H9 (cell line): ENCODE data around the gene RHOA. TPM values are rescaled to one million over a fixed set of nuclear protein-coding genes. Genes with fewer than 3 reads are reported as not detected.

Experiments used
- DNase-seq: peaks from one replicate; pipeline ENCODE4 v3.0.0-alpha.2; 2017
- H2AFZ ChIP-seq: one replicate; pipeline ENCODE4 v1.6.1; 2013; ENCODE audit warnings: mild to moderate bottlenecking, low read length, control low read depth, moderate library complexity
- H2AK5ac ChIP-seq: 2 replicates; pipeline ENCODE4 v1.6.1; 2013; ENCODE audit warnings: low read length, control low read depth, mixed read lengths; ENCODE audit not compliant: insufficient read length
- H2BK120ac ChIP-seq: one replicate; pipeline ENCODE4 v1.6.1; 2013; ENCODE audit warnings: low read depth, mild to moderate bottlenecking, low read length, control low read depth, inconsistent platforms; ENCODE audit not compliant: poor library complexity, severe bottlenecking
- H2BK12ac ChIP-seq: 2 replicates; pipeline ENCODE4 v1.6.1; 2013; ENCODE audit warnings: low read length, control low read depth, mixed read lengths, low read depth; ENCODE audit not compliant: insufficient read length
- H2BK15ac ChIP-seq: 2 replicates; pipeline ENCODE4 v1.6.1; 2013; ENCODE audit warnings: low read depth, low read length, control low read depth
- H2BK20ac ChIP-seq: one replicate; pipeline ENCODE4 v1.6.1; 2013; ENCODE audit warnings: low read depth, mild to moderate bottlenecking, low read length, control low read depth, inconsistent platforms; ENCODE audit not compliant: poor library complexity, severe bottlenecking
- H2BK5ac ChIP-seq: 2 replicates; pipeline ENCODE4 v1.6.1; 2013; ENCODE audit warnings: low read length, control low read depth, mixed read lengths; ENCODE audit not compliant: insufficient read length
- H3K14ac ChIP-seq: 2 replicates; pipeline ENCODE4 v1.6.1; 2013; ENCODE audit warnings: low read length, control low read depth; ENCODE audit not compliant: insufficient read depth
- H3K18ac ChIP-seq: 2 replicates; pipeline ENCODE4 v1.6.1; 2013; ENCODE audit warnings: low read depth, mild to moderate bottlenecking, mixed read lengths, low read length, control low read depth; ENCODE audit not compliant: insufficient read length
- H3K23ac ChIP-seq: 2 replicates; pipeline ENCODE4 v1.6.1; 2013; ENCODE audit warnings: low read length, control low read depth, mixed read lengths, low read depth; ENCODE audit not compliant: insufficient read length
- H3K23me2 ChIP-seq: 2 replicates; pipeline ENCODE4 v1.6.1; 2013; ENCODE audit warnings: low read depth, mild to moderate bottlenecking, mixed read lengths, low read length, control low read depth; ENCODE audit not compliant: insufficient read length, poor library complexity, severe bottlenecking
- H3K27ac ChIP-seq: 2 replicates; pipeline ENCODE4 v1.5.1; 2013; ENCODE audit warnings: low read length, control low read depth, mixed read lengths, low read depth; ENCODE audit not compliant: insufficient read length
- H3K27me3 ChIP-seq: 2 replicates; pipeline ENCODE4 v1.6.1; 2013; ENCODE audit warnings: low read length, control low read depth, inconsistent platforms; ENCODE audit not compliant: insufficient read depth
- H3K4ac ChIP-seq: 2 replicates; pipeline ENCODE4 v1.6.1; 2013; ENCODE audit warnings: low read depth, mild to moderate bottlenecking, control low read depth, inconsistent platforms, low read length, moderate library complexity
- H3K4me1 ChIP-seq: 2 replicates; pipeline ENCODE4 v1.6.1; 2013; ENCODE audit warnings: low read length, control low read depth, inconsistent platforms; ENCODE audit not compliant: insufficient read depth
- H3K4me2 ChIP-seq: 2 replicates; pipeline ENCODE4 v1.6.1; 2013; ENCODE audit warnings: low read length, control low read depth, mixed read lengths; ENCODE audit not compliant: insufficient read length, insufficient read depth
- H3K56ac ChIP-seq: 2 replicates; pipeline ENCODE4 v1.6.1; 2013; ENCODE audit warnings: low read depth, mild to moderate bottlenecking, mixed read lengths, low read length, control low read depth; ENCODE audit not compliant: insufficient read length
- H3K79me1 ChIP-seq: 2 replicates; pipeline ENCODE4 v1.6.1; 2013; ENCODE audit warnings: low read depth, mild to moderate bottlenecking, moderate library complexity, low read length, control low read depth, inconsistent platforms; ENCODE audit not compliant: insufficient read depth, poor library complexity, severe bottlenecking
- H3K79me2 ChIP-seq: 2 replicates; pipeline ENCODE4 v1.6.1; 2013; ENCODE audit warnings: low read length, control low read depth, inconsistent platforms; ENCODE audit not compliant: insufficient read depth
- H3K9ac ChIP-seq: 2 replicates; pipeline ENCODE4 v1.6.1; 2013; ENCODE audit warnings: low read length, control low read depth, mixed read lengths; ENCODE audit not compliant: insufficient read length; ENCODE audit errors: extremely low read depth
- H3K9me3 ChIP-seq: one replicate; pipeline ENCODE4 v1.6.1; 2013; ENCODE audit warnings: low read depth, low read length, inconsistent platforms; ENCODE audit not compliant: control insufficient read depth
- H3T11ph ChIP-seq: one replicate; pipeline ENCODE4 v1.6.1; 2013; ENCODE audit warnings: mild to moderate bottlenecking, low read length, control low read depth, inconsistent platforms
- H4K20me1 ChIP-seq: one replicate; pipeline ENCODE4 v1.6.1; 2013; ENCODE audit not compliant: control insufficient read depth, insufficient read length, insufficient read depth
- H4K5ac ChIP-seq: 2 replicates; pipeline ENCODE4 v1.6.1; 2013; ENCODE audit warnings: low read depth, mild to moderate bottlenecking, mixed read lengths, low read length, control low read depth; ENCODE audit not compliant: insufficient read length
- H4K8ac ChIP-seq: replicated peaks from 2 replicates; pipeline ENCODE4 v1.6.1; 2013; ENCODE audit warnings: low read length, control low read depth, mixed read lengths, low read depth; ENCODE audit not compliant: insufficient read length
- H4K91ac ChIP-seq: 2 replicates; pipeline ENCODE4 v1.6.1; 2013; ENCODE audit warnings: low read depth, mild to moderate bottlenecking, moderate library complexity, mixed read lengths, low read length, control low read depth; ENCODE audit not compliant: insufficient read length
- H3K27ac Mint-ChIP-seq, 3 experiments: 2 replicates in 2 of 3; 3 replicates in 1 of 3; pipeline ENCODE4 v1.8.0; 2020 to 2021; ENCODE audit warnings: mixed read lengths in 3 of 3, mild to moderate bottlenecking in 1 of 3, moderate library complexity in 1 of 3
- H3K27me3 Mint-ChIP-seq: 2 replicates; pipeline ENCODE4 v1.8.0; 2021; ENCODE audit warnings: low read depth, mild to moderate bottlenecking, moderate library complexity, mixed read lengths
- H3K36me3 Mint-ChIP-seq, 3 experiments: 2 replicates in 2 of 3; 3 replicates in 1 of 3; pipeline ENCODE4 v1.8.0; 2020 to 2021; ENCODE audit warnings: low read depth in 3 of 3, mixed read lengths in 3 of 3; ENCODE audit not compliant: insufficient read depth in 1 of 3
- H3K4me1 Mint-ChIP-seq, 2 experiments: 2 replicates each; pipeline ENCODE4 v1.8.0; 2020; ENCODE audit warnings: mixed read lengths in 2 of 2
- H3K4me3 Mint-ChIP-seq, 2 experiments: 2 replicates in 1 of 2; 3 replicates in 1 of 2; pipeline ENCODE4 v1.8.0; 2020 to 2021; ENCODE audit warnings: mild to moderate bottlenecking in 2 of 2, mixed read lengths in 2 of 2, moderate library complexity in 1 of 2
- H3K9me3 Mint-ChIP-seq, 2 experiments: 2 replicates in 1 of 2; 3 replicates in 1 of 2; pipeline ENCODE4 v1.8.0; 2020; ENCODE audit warnings: mild to moderate bottlenecking in 2 of 2, mixed read lengths in 2 of 2, moderate library complexity in 1 of 2
- WGBS: extraction: QIAGEN DNeasy Blood & Tissue Kit; methylation state at CpG from one replicate; pipeline ENCODE4 v1.1.7; 2013; ENCODE audit warnings: missing lambda C conversion rate, low lambda C conversion rate, mixed read lengths; ENCODE audit not compliant: insufficient read length; ENCODE audit errors: extremely low coverage; 5-methylcytosine and 5-hydroxymethylcytosine counted together
- total RNA-seq: library from RNA; stranded (reverse); gene quantifications from 2 replicates; pipeline ENCODE4 v1.2.1, GENCODE V29; 2021
- TF ChIP-seq, protein P1 (sequence below): fragments of 200-600 bp; sonication (generic); conservative IDR thresholded peaks from 3 replicates; pipeline ENCODE4 v1.8.0; 2021; ENCODE audit warnings: antibody characterized with exemption, mild to moderate bottlenecking

Gene RHOA
- total RNA-seq, 1 experiment from 2014 or later, result 403 TPM

DNA sequence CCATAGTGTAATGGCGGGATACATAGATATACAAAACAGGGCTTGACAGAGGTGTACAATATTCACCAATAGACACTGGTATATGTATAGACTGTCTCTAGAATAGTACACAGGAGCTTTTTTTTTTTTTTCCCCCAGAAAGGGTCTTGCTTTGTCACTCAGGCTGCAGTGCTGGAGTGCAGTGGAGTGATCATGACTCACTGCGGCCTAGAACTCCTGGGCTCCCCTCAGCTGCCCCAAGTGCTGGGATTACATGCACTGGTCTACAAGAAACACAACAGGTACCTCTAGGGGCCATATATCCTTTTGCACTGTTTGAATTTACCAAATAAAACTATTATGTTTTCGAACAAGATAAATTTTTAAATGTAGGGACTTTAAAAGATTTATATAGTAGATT, 12.3 kb downstream of the RHOA start:
- Histone ChIP-seq H3K56ac (no peak overlapping the region), H3K4ac (no peak overlapping the region), H2BK120ac (no peak overlapping the region), H3K14ac (no peak overlapping the region), H3K79me2 (peaks cover 50% of the 10 kb centered on the region), H4K91ac (no peak overlapping the region), H2BK20ac (no peak overlapping the region), H3K79me1 (peaks cover 28% of the 10 kb centered on the region), H3T11ph (no peak overlapping the region), H4K20me1 (no peaks in the 10 kb centered on the region), H3K9me3 (no peaks in the 10 kb centered on the region), H2AFZ (no peak overlapping the region), H2BK15ac (no peak overlapping the region), H3K23me2 (no peaks in the 10 kb centered on the region), H3K27ac (no peak overlapping the region), H3K18ac (no peak overlapping the region), H2AK5ac (no peak overlapping the region), H3K23ac (no peak overlapping the region), H3K4me1 (peaks cover 3% of the 10 kb centered on the region; the same call in 1 of the 2 replicates), H3K4me2 (no peak overlapping the region), H4K8ac (no peak overlapping the region), H4K5ac (no peak overlapping the region), H2BK12ac (no peak overlapping the region), H3K27me3 (no peaks in the 10 kb centered on the region), H3K9ac (no peak overlapping the region), H2BK5ac (no peak overlapping the region)
- no peaks in the 10 kb centered on the region; a peak in 1 of 5 replicates for H3K9me3 Mint-ChIP-seq
- WGBS, result no CpG with 5 or more reads among the region's 3 CpGs
- peak overlapping the region in 1 of 3 experiments; percentile 28; a peak in 1 of 7 replicates for H3K27ac Mint-ChIP-seq
- peaks cover 11 to 15% of the 10 kb centered on the region in 2 experiments for H3K4me1 Mint-ChIP-seq
- no peak overlapping the region for H3K4me3 Mint-ChIP-seq
- H3K27me3 Mint-ChIP-seq, result no peaks in the 10 kb centered on the region
- DNase-seq, result no peak
- TF ChIP-seq, protein P1, sequence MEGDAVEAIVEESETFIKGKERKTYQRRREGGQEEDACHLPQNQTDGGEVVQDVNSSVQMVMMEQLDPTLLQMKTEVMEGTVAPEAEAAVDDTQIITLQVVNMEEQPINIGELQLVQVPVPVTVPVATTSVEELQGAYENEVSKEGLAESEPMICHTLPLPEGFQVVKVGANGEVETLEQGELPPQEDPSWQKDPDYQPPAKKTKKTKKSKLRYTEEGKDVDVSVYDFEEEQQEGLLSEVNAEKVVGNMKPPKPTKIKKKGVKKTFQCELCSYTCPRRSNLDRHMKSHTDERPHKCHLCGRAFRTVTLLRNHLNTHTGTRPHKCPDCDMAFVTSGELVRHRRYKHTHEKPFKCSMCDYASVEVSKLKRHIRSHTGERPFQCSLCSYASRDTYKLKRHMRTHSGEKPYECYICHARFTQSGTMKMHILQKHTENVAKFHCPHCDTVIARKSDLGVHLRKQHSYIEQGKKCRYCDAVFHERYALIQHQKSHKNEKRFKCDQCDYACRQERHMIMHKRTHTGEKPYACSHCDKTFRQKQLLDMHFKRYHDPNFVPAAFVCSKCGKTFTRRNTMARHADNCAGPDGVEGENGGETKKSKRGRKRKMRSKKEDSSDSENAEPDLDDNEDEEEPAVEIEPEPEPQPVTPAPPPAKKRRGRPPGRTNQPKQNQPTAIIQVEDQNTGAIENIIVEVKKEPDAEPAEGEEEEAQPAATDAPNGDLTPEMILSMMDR, result no peak
- H3K36me3 Mint-ChIP-seq, result peaks cover 22 to 39% (median 38%) of the 10 kb centered on the region in 3 experiments; a peak in 6 of 7 replicates
